GM15510 (cell line): Measurements from ENCODE around the gene CAMK2D.

Experiments used
- POLR2A ChIP-seq: IDR thresholded peaks from 3 replicates; pipeline ENCODE4 v1.6.1; 2011; ENCODE audit warnings: borderline replicate concordance; ENCODE audit not compliant: insufficient read length; ENCODE audit errors: extremely low read depth

Gene CAMK2D

GRCh38 chr4:113643505-113643904 is 118.0 kb downstream of the CAMK2D start:
- no peak for TF ChIP-seq POLR2A

GRCh38 chr4:113641025-113641431 is 120.5 kb downstream of the CAMK2D start:
- no peak for TF ChIP-seq POLR2A

- no peak for TF ChIP-seq POLR2A
Observed at GRCh38 chr4:113639326-113639725, 122.2 kb downstream of the CAMK2D start.

GRCh38 chr4:113638562-113638832 is 123.0 kb downstream of the CAMK2D start:
- TF ChIP-seq POLR2A, result no peak

- no peak for TF ChIP-seq POLR2A
Observed at GRCh38 chr4:113637823-113638561, 123.5 kb downstream of the CAMK2D start.

GRCh38 chr4:113637363-113637762 is 124.2 kb downstream of the CAMK2D start:
- no peak for TF ChIP-seq POLR2A

- TF ChIP-seq POLR2A, result no peak
Observed at GRCh38 chr4:113636877-113637276, 124.7 kb downstream of the CAMK2D start.

- TF ChIP-seq POLR2A, result no peak
Observed at GRCh38 chr4:113636438-113636818, 125.1 kb downstream of the CAMK2D start.

- no peak for TF ChIP-seq POLR2A
Observed at GRCh38 chr4:113635739-113636437, 125.7 kb downstream of the CAMK2D start.

- no peak for TF ChIP-seq POLR2A
Observed at GRCh38 chr4:113634081-113634969, 127.2 kb downstream of the CAMK2D start.

- TF ChIP-seq POLR2A, result no peak
Observed at GRCh38 chr4:113633467-113633866, 128.1 kb downstream of the CAMK2D start.

GRCh38 chr4:113628711-113629110 is 132.8 kb downstream of the CAMK2D start:
- TF ChIP-seq POLR2A, result no peak

- no peak for TF ChIP-seq POLR2A
Observed at GRCh38 chr4:113627321-113627720, 134.2 kb downstream of the CAMK2D start.

- no peak for TF ChIP-seq POLR2A
Observed at GRCh38 chr4:113625902-113626301, 135.6 kb downstream of the CAMK2D start.

GRCh38 chr4:113623274-113623894 is 138.2 kb downstream of the CAMK2D start:
- TF ChIP-seq POLR2A, result no peak
